ENCODE measurements around the gene KCNAB2. TPM values are rescaled to one million over a fixed set of nuclear protein-coding genes. Genes with fewer than 3 reads are reported as not detected.

Gene KCNAB2
- total and polyA plus RNA-seq, 4 donors: 1.8 to 5.9 (median 4.5) TPM

- no peak for DNase-seq (ENCODE audit: low spot score)
- H3K27ac ChIP-seq (ENCODE audit: low read depth in 1 of 2, low read length in 2 of 2): no peak overlapping the region
- no peaks in the 10 kb centered on the region for H3K36me3 ChIP-seq (ENCODE audit: control insufficient read depth in 4 of 4, insufficient read depth in 3 of 4, low read depth in 1 of 4, low read length in 3 of 4)
- no peaks in the 10 kb centered on the region for H3K9me3 ChIP-seq (ENCODE audit: control insufficient read depth in 4 of 4, low read length in 3 of 4)
- no peaks in the 10 kb centered on the region for H3K27me3 ChIP-seq (ENCODE audit: control insufficient read depth in 4 of 4, insufficient read depth in 4 of 4, low read length in 3 of 4)
- no peak overlapping the region for H3K4me3 ChIP-seq (ENCODE audit: low read depth in 1 of 3, low read length in 3 of 3)
- TF ChIP-seq HNF4A (conservative IDR thresholded peaks at IDR 0.05): no peak
- no peak for TF ChIP-seq JUND (IDR thresholded peaks at IDR 0.05)
- no peak for TF ChIP-seq HNF4G (IDR thresholded peaks at IDR 0.05)
- TF ChIP-seq RXRA (IDR thresholded peaks at IDR 0.05): no peak
- TF ChIP-seq TAF1 (conservative IDR thresholded peaks at IDR 0.05): no peak
- TF ChIP-seq YY1 (IDR thresholded peaks at IDR 0.05): no peak
- no peak for TF ChIP-seq REST (IDR thresholded peaks at IDR 0.05)
- no peak for TF ChIP-seq MAX (IDR thresholded peaks at IDR 0.05)
- no peak for TF ChIP-seq GABPA (IDR thresholded peaks at IDR 0.05 in 1 of 2, conservative IDR thresholded peaks at IDR 0.05 in 1 of 2)
- TF ChIP-seq NR2F2 (IDR thresholded peaks at IDR 0.05): no peak
- TF ChIP-seq SP1 (IDR thresholded peaks at IDR 0.05): no peak
- TF ChIP-seq ATF3 (IDR thresholded peaks at IDR 0.05): no peak
- no peak for TF ChIP-seq FOXA1 (IDR thresholded peaks at IDR 0.05)
- no peak for TF ChIP-seq EGR1 (IDR thresholded peaks at IDR 0.05; ENCODE audit: low read depth in 2 of 2)
- WGBS: 76% methylated on average over 6 of the region's 6 CpGs
- no peak overlapping the region for H3K9ac ChIP-seq (ENCODE audit: low read depth in 1 of 2, low read length in 2 of 2)
- H3K4me1 ChIP-seq (ENCODE audit: control insufficient read depth in 4 of 4, insufficient read depth in 4 of 4, low read length in 3 of 4): no peaks in the 10 kb centered on the region
These were observed 37.0 kb upstream of the KCNAB2 start for GRCh38 chr1:6008696-6009095.

DNA sequence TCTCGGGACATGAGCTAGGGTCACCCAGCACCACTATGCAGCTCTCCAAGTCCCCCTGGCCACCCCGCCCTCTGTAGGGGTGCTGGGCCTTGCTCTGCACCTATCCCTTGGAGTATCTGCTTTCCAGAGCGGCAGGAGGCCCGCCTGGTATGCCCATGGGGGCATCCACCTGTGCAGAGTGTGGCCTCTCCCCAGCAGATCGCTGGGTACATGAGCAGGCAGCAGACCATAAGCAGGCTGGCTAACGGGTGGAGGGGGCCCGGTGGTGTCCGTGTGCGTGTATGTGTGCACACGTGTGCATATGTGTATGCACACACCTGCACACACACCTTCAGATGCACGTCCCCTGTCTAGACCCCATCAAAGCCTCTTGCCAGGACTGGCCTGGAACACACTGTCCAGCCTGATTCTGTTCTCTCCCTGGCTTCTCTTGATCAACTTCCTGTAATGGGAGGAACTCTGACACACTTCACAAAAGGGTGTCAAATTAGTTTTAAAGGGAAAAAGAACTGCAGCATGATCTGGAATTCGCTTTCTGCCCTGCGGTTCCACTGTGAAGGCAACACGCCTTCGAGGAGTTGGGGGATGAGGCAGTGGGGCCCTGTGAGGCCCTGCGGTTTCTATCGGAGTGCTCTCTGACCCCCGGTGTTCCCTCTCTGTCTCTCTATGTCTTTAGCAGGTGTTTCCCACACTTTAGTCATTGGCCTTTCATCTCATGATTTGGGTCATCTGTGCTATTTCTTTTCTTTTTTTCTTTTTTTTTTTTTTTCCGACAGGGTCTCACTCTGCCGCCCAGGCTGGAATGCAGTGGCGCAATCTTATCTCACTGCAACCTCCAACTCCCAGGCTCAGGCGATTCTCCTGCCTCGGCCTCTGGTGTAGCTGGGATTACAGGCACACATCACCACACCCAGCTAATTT lies 36.3 kb upstream of the KCNAB2 start:
- Histone ChIP-seq H3K9me3 (ENCODE audit: control insufficient read depth in 4 of 4, low read length in 3 of 4) (no peaks in the 10 kb centered on the region), H3K9ac (ENCODE audit: low read depth in 1 of 2, low read length in 2 of 2) (no peak overlapping the region), H3K27me3 (ENCODE audit: control insufficient read depth in 4 of 4, insufficient read depth in 4 of 4, low read length in 3 of 4) (no peaks in the 10 kb centered on the region), H3K4me1 (ENCODE audit: control insufficient read depth in 4 of 4, insufficient read depth in 4 of 4, low read length in 3 of 4) (no peaks in the 10 kb centered on the region), H3K27ac (ENCODE audit: low read depth in 1 of 2, low read length in 2 of 2) (no peak overlapping the region), H3K36me3 (ENCODE audit: control insufficient read depth in 4 of 4, insufficient read depth in 3 of 4, low read depth in 1 of 4, low read length in 3 of 4) (no peaks in the 10 kb centered on the region), H3K4me3 (ENCODE audit: low read depth in 1 of 3, low read length in 3 of 3) (no peak overlapping the region)
- DNase-seq (ENCODE audit: low spot score): no peak
- TF ChIP-seq TAF1 (conservative IDR thresholded peaks at IDR 0.05): no peak
- TF ChIP-seq HNF4G (IDR thresholded peaks at IDR 0.05): no peak
- TF ChIP-seq HNF4A (conservative IDR thresholded peaks at IDR 0.05): no peak
- no peak for TF ChIP-seq REST (IDR thresholded peaks at IDR 0.05)
- TF ChIP-seq JUND (IDR thresholded peaks at IDR 0.05): no peak
- no peak for TF ChIP-seq FOXA1 (IDR thresholded peaks at IDR 0.05)
- no peak for TF ChIP-seq GABPA (IDR thresholded peaks at IDR 0.05 in 1 of 2, conservative IDR thresholded peaks at IDR 0.05 in 1 of 2)
- TF ChIP-seq YY1 (IDR thresholded peaks at IDR 0.05): no peak
- TF ChIP-seq RAD21 (IDR thresholded peaks at IDR 0.05): no peak
- TF ChIP-seq RXRA (IDR thresholded peaks at IDR 0.05): no peak
- no peak for TF ChIP-seq EGR1 (IDR thresholded peaks at IDR 0.05; ENCODE audit: low read depth in 2 of 2)
- TF ChIP-seq FOXA2 (IDR thresholded peaks at IDR 0.05): no peak
- 88% methylated on average over 23 of the region's 23 CpGs for WGBS

Data from liver (tissue), 9 donors.